ENCODE data around the gene KLHL26.

GRCh38 chr19:18696023-18696422, 59.2 kb downstream of the KLHL26 start:
- TF ChIP-seq CTCF (IDR thresholded peaks at IDR 0.05) (no peak), POLR2A (IDR thresholded peaks at IDR 0.05) (no peak)
